ENCODE measurements around the gene QKI. TPM values are rescaled to one million over a fixed set of nuclear protein-coding genes. Genes with fewer than 3 reads are reported as not detected.

QKI gene
- total and polyA plus RNA-seq, 2 experiments from 2014 or later, result 148 to 503 TPM

GRCh38 chr6:163617549-163617948, 203.0 kb downstream of the QKI start:
- TF ChIP-seq CTCF (IDR thresholded peaks at IDR 0.05; ENCODE audit: low read depth, low read length), result no peak
- Histone ChIP-seq H3K4me3 (no peak overlapping the region), H3K27ac (no peak overlapping the region), H3K9me3 (ENCODE audit: low read depth) (no peaks in the 10 kb centered on the region), H3K36me3 (no peaks in the 10 kb centered on the region), H3K4me1 (ENCODE audit: low read depth) (no peaks in the 10 kb centered on the region), H3K27me3 (no peaks in the 10 kb centered on the region)
- no peak for DNase-seq (ENCODE audit: low read depth in 1 of 2, low spot score in 1 of 2)

GRCh38 chr6:163620101-163620500, 205.6 kb downstream of the QKI start:
- H3K9me3 ChIP-seq (ENCODE audit: low read depth), result no peaks in the 10 kb centered on the region
- H3K4me1 ChIP-seq (ENCODE audit: low read depth), result no peaks in the 10 kb centered on the region
- no peaks in the 10 kb centered on the region for H3K27me3 ChIP-seq
- no peak overlapping the region for H3K4me3 ChIP-seq
- no peak for TF ChIP-seq CTCF (IDR thresholded peaks at IDR 0.05; ENCODE audit: low read depth, low read length)
- no peak for DNase-seq (ENCODE audit: low read depth in 1 of 2, low spot score in 1 of 2)
- no peak overlapping the region for H3K27ac ChIP-seq
- H3K36me3 ChIP-seq, result no peaks in the 10 kb centered on the region

GRCh38 chr6:163620670-163621330, 206.3 kb downstream of the QKI start:
- Histone ChIP-seq H3K4me1 (ENCODE audit: low read depth) (no peaks in the 10 kb centered on the region), H3K36me3 (no peaks in the 10 kb centered on the region), H3K9me3 (ENCODE audit: low read depth) (no peaks in the 10 kb centered on the region), H3K27me3 (no peaks in the 10 kb centered on the region), H3K27ac (no peak overlapping the region), H3K4me3 (no peak overlapping the region)
- DNase-seq (ENCODE audit: low read depth in 1 of 2, low spot score in 1 of 2), result no peak
- TF ChIP-seq CTCF (IDR thresholded peaks at IDR 0.05; ENCODE audit: low read depth, low read length), result no peak

- H3K27me3 ChIP-seq, result no peaks in the 10 kb centered on the region
- H3K36me3 ChIP-seq, result no peaks in the 10 kb centered on the region
Measured at GRCh38 chr6:163625265-163625664, 210.7 kb downstream of the QKI start.

GRCh38 chr6:163626073-163626867, 211.8 kb downstream of the QKI start:
- H3K4me1 ChIP-seq (ENCODE audit: low read depth), result no peaks in the 10 kb centered on the region
- DNase-seq (ENCODE audit: low read depth in 1 of 2, low spot score in 1 of 2), result no peak
- H3K27me3 ChIP-seq, result no peaks in the 10 kb centered on the region
- no peak for TF ChIP-seq CTCF (IDR thresholded peaks at IDR 0.05; ENCODE audit: low read depth, low read length)
- no peaks in the 10 kb centered on the region for H3K36me3 ChIP-seq
- H3K9me3 ChIP-seq (ENCODE audit: low read depth), result no peaks in the 10 kb centered on the region
- H3K27ac ChIP-seq, result no peak overlapping the region
- no peak overlapping the region for H3K4me3 ChIP-seq

More at GRCh38 chr6:163625265-163625664, 210.7 kb downstream of the QKI start:
- TF ChIP-seq CTCF (IDR thresholded peaks at IDR 0.05; ENCODE audit: low read depth, low read length), result no peak
- no peak overlapping the region for H3K4me3 ChIP-seq
- H3K27ac ChIP-seq, result no peak overlapping the region
- no peaks in the 10 kb centered on the region for H3K9me3 ChIP-seq (ENCODE audit: low read depth)
- no peak for DNase-seq (ENCODE audit: low read depth in 1 of 2, low spot score in 1 of 2)
- H3K4me1 ChIP-seq (ENCODE audit: low read depth), result no peaks in the 10 kb centered on the region

Measured in cardiac muscle cell (in vitro differentiated cells and primary cell).